HepG2 (cell line): ENCODE measurements around the gene ZNF175. TPM values are rescaled to one million over a fixed set of nuclear protein-coding genes. Genes with fewer than 3 reads are reported as not detected.

Experiments
- FOXJ3 ChIP-seq: sonication (generic); formaldehyde crosslinking; IDR thresholded peaks from 2 replicates; pipeline ENCODE4 v1.4.0; 2020; ENCODE audit warnings: missing genetic modification reagents, mild to moderate bottlenecking, borderline replicate concordance
- FOXP4 ChIP-seq: sonication (generic); formaldehyde crosslinking; IDR thresholded peaks from 2 replicates; pipeline ENCODE4 v1.4.0; 2020; ENCODE audit warnings: missing genetic modification reagents
- HDAC1 ChIP-seq: sonication (generic); formaldehyde crosslinking; IDR thresholded peaks from 2 replicates; pipeline ENCODE4 v1.5.1; 2020; ENCODE audit warnings: mild to moderate bottlenecking, missing genetic modification reagents
- KLF15 ChIP-seq: sonication (generic); formaldehyde crosslinking; IDR thresholded peaks from 2 replicates; pipeline ENCODE4 v1.8.1; 2023; ENCODE audit warnings: borderline replicate concordance, mild to moderate bottlenecking, inconsistent platforms, missing genetic modification reagents, mixed read lengths
- NCOA2 ChIP-seq: sonication (generic); formaldehyde crosslinking; IDR thresholded peaks from 2 replicates; pipeline ENCODE4 v1.8.0; 2022; ENCODE audit warnings: inconsistent platforms
- NFKB2 ChIP-seq: sonication (generic); formaldehyde crosslinking; IDR thresholded peaks from 2 replicates; pipeline ENCODE4 v1.4.0; 2020; ENCODE audit warnings: missing genetic modification reagents, borderline replicate concordance
- PRDM15 ChIP-seq: sonication (generic); formaldehyde crosslinking; IDR thresholded peaks from 2 replicates; pipeline ENCODE4 v1.4.0; 2020; ENCODE audit warnings: missing genetic modification reagents
- ZKSCAN1 ChIP-seq: fragments of 150-350 bp; IDR thresholded peaks from 2 replicates; pipeline ENCODE4 v1.6.1; 2014; ENCODE audit warnings: low read length
- ZKSCAN8 ChIP-seq: IDR thresholded peaks from 2 replicates; pipeline ENCODE4 v1.6.1; 2016; ENCODE audit warnings: borderline replicate concordance, missing genetic modification reagents, missing compliant biosample characterization
- ZNF160 ChIP-seq: sonication (generic); formaldehyde crosslinking; IDR thresholded peaks from 2 replicates; pipeline ENCODE4 v1.8.0; 2022; ENCODE audit warnings: mild to moderate bottlenecking, inconsistent platforms, missing genetic modification reagents
- ZNF350 ChIP-seq: sonication (generic); formaldehyde crosslinking; IDR thresholded peaks from 2 replicates; pipeline ENCODE4 v1.4.0; 2020; ENCODE audit warnings: mild to moderate bottlenecking, low read depth, missing genetic modification reagents, borderline replicate concordance
- ZNF552 ChIP-seq: sonication (generic); formaldehyde crosslinking; IDR thresholded peaks from 2 replicates; pipeline ENCODE4 v1.9.0; 2022; ENCODE audit warnings: missing genetic modification reagents, mild to moderate bottlenecking, borderline replicate concordance
- ZNF598 ChIP-seq: sonication (generic); formaldehyde crosslinking; IDR thresholded peaks from 2 replicates; pipeline ENCODE4 v1.5.1; 2020; ENCODE audit warnings: mild to moderate bottlenecking, missing genetic modification reagents, borderline replicate concordance
- ZNF646 ChIP-seq: sonication (generic); formaldehyde crosslinking; IDR thresholded peaks from 2 replicates; pipeline ENCODE4 v1.9.0; 2021; ENCODE audit warnings: mild to moderate bottlenecking, missing genetic modification reagents
- ZNF773 ChIP-seq: sonication (generic); formaldehyde crosslinking; IDR thresholded peaks from 2 replicates; pipeline ENCODE4 v1.4.0; 2020; ENCODE audit warnings: missing genetic modification reagents, borderline replicate concordance
- ZNF816 ChIP-seq: sonication (generic); formaldehyde crosslinking; IDR thresholded peaks from 2 replicates; pipeline ENCODE4 v1.8.0; 2022; ENCODE audit warnings: missing genetic modification reagents, mild to moderate bottlenecking, borderline replicate concordance
- ZSCAN21 ChIP-seq: sonication (generic); formaldehyde crosslinking; IDR thresholded peaks from 2 replicates; pipeline ENCODE4 v1.8.0; 2022; ENCODE audit warnings: mild to moderate bottlenecking, missing genetic modification reagents, moderate library complexity, borderline replicate concordance
- polyA plus RNA-seq, 8 experiments: library from polyadenylated mRNA; depleted of rRNA in 3 of 8; stranded (reverse) in 7 of 8; unstranded in 1 of 8; fragments of >200 nt; fragmentation: Illumina TruSeq in 4 of 8; extraction: Trizol in 4 of 8; gene quantifications; 2 replicates each; pipeline versions ENCODE4 v1.2.1 to v1.2.3, GENCODE V29; 2011 to 2016; ENCODE audit warnings: low read depth in 4 of 8, missing spikeins in 1 of 8, mixed read lengths in 1 of 8; ENCODE audit not compliant: insufficient read depth in 1 of 8
- total RNA-seq, 5 experiments: library from RNA; depleted of rRNA; stranded (reverse); fragments of >200 nt; fragmentation: Illumina TruSeq; extraction: Trizol; gene quantifications; 2 replicates each; pipeline ENCODE4 v1.2.3, GENCODE V29; 2016; ENCODE audit warnings: low read depth in 1 of 5

ZNF175 gene
- total and polyA plus RNA-seq, 2 of the 13 experiments (the other 11 are each of a cell fraction or from before 2014, with no cell fraction given): 1.2 to 1.5 TPM

DNA sequence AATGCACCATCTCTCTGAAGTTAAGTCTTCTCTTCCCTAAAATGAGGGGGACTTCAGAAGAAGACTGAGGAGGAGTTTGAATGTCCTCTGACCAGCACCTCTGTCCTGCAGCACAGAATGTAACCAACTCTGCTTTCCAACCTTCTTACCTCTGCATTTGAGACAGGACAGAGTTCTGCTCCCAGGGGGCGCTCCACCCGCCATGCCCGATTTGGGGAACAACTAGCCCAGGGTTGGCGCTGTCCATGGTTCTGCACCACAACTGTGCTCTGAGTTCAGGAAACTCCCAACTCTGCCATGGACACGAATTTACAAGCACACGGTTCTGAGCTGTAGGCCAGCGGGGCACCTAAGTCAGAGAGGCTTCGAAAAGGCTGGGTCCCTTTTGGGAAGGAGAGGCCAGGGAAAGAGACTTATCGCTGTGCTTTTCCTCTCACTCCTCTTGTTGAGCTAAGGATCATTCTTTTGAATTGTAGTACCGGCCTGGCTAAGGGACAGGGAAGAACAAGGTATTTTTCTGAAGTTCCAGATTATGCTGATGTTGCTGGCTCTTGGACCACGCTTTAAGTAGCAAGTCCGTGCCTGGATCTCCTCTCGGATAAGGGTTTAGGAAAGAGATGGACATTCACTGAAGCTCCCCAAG lies 37.0 kb downstream of the ZNF175 start (continued):
- TF ChIP-seq ZNF816 (CRISPR knock-in tag) (0 out of 2 replicates have a peak, but pooled peaks have one; percentile 40), ZNF552 (CRISPR knock-in tag) (peak; percentile 72; the same call in 1 of the 2 replicates), NCOA2 (CRISPR knock-in tag) (peak; percentile 71), FOXP4 (CRISPR knock-in tag) (peak; percentile 53; the same call in 1 of the 2 replicates), KLF15 (CRISPR knock-in tag) (peak; percentile 91), PRDM15 (CRISPR knock-in tag) (peak; percentile 70), FOXJ3 (no peak), ZNF598 (no peak), ZNF646 (no peak), NFKB2 (CRISPR knock-in tag) (peak; percentile 94), ZNF350 (CRISPR knock-in tag) (peak; percentile 59; the same call in 1 of the 2 replicates), HDAC1 (no peak; the same call in 1 of the 2 replicates), ZSCAN21 (CRISPR knock-in tag) (peak; percentile 94), ZNF160 (CRISPR knock-in tag) (peak; percentile 75; the same call in 1 of the 2 replicates), ZKSCAN8 (CRISPR knock-in tag) (0 out of 2 replicates have a peak, but pooled peaks have one; percentile 77), ZKSCAN1 (no peak), ZNF773 (CRISPR knock-in tag) (peak; percentile 97)
